GM11168 (cell line): ENCODE data around the gene OCRL.
"Not testable (repeated sequence)": the region's sequence is repeated elsewhere in the genome, so short reads cannot be mapped to it uniquely, and the experiment has no call there.

Experiments
- in situ Hi-C: fragments of 300-500 bp; cut with MboI; formaldehyde crosslinking; loops from one replicate; pipeline ENCODE4 v1.12.0; 2022; ENCODE audit warnings: low sequenced_read_pairs; ENCODE audit not compliant: unreplicated experiment

OCRL gene

DNA sequence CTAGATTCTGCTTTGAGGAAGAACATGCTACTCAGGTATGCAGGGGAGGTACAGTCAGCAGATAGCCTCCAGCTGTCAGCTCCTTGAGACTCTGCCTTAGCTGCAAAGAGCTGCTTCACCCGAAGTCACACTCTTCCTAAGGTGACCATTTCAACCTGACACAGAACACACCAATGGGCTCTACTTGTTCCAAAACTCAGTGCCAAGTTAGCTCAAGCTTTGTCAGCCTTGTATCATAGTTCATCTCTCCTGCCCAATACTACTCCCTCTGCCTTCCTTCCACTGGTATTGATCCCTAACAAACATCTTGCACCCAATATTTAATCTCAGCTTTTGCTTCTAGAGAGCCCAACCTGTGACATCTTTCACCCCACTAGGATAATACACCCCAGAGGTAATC lies 8.9 kb upstream of the OCRL start:
- in situ Hi-C loops = no loop called here

DNA sequence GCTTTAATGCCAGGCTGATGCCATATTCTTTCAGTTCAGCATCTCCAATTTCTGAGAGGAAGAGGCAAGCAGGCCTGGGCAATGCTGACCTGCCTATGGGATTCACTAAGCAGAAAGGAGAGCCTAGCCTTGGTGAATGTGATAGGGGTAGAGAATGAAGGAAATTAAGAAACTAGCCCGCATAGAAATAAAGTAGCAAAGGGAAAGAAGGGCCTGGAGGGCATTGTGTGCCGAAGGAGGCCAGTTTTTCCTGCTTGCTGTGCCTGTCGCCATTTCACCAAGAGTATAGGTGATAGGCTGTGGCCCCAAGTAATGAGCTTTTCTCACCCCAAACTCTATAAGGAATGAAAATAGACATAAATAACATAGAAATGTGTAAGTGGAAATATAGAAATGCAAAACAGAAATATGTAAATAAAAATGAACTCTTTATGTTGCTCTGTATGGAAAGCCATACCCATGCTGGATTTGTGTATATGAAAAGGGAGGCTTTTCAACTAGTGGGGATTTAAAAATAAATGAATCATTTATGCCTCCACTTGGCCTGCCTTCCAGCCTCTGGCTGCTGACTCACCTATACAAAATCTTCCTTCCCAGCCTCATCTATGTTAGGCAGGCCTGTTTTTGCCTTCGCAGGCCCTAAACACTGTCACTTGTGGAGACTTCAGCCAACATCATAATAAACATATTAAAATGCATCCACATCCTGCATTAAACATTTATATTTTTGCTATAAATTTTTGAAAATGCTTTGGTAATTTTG lies 5.1 kb upstream of the OCRL start:
- in situ Hi-C loops = no loop called here

- in situ Hi-C loops = no loop called here
These were observed 694 bp downstream of the OCRL start for GRCh38 chrX:129540722-129541184.

GRCh38 chrX:129544780-129545179 lies 4.7 kb downstream of the OCRL start:
- in situ Hi-C loops = no loop called here

DNA sequence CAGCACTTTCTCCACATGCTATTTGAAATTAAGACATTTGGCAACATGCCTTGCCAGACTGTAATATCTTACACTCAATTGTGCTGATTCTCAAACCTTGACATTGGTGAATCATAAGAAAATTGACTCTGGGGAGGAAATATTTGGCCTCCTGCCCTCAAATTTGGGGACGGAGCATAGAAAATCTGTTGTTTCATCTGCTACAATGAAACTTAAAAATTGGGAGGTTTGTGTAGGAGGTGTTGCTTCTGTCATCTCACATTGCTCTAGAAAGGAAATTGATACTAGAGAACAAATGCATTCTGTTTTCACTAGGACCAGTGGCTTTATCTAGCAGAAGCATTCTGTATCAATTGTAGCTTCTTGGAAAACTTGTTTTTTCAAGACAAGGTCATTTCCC lies 5.3 kb downstream of the OCRL start:
- in situ Hi-C loops = no loop called here

DNA sequence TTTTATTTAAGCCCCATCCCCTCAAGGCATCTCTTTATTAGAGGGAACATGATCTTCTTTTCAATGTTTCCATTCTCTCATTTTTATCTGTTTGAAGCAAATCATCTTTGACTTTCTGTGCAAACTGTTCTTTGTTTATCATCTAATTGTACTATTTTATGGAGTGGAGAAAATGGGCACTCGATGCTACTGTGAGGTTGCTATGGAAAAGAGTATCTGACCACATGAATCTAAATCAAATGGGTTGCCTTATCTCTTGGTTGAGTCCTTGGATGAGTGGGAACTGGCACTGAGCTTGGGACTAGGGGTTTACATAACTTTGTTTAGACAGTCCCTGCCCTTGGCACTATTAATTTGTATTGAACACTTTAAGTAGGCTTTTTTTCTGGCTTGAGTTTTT lies 9.1 kb downstream of the OCRL start:
- in situ Hi-C loops = no loop called here

DNA sequence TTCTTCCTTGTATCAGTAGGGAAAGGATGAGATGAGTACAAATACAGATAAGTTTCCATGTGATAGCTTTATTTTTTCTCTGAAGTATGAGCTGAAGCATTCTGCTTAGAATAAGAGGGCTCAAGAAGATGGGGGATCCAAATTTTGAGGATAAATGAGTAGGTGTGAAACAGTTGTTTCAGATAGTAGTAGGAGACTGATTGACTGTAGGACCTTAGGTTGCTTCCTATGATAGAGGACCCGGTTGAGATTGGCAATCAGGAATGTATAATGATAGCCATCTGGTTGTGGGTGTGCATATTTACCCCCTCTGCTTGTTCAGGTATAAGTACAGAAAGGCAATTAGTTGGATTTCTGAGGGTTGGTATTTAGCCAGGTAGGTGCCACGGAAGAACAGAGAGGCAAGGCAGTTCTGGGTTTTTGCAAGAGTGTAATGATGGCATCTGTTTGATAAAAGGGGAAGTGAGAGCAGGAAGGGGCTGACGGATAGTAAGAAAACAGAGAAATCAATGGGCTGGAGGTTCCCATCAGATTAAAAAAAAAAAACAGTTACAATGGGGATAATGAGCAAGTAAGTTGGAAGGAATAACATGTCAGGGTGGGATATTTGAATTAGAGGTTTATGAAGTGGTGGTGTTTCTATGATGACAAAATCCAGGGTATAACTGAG lies 13.7 kb downstream of the OCRL start:
- in situ Hi-C loops = no loop called here

DNA sequence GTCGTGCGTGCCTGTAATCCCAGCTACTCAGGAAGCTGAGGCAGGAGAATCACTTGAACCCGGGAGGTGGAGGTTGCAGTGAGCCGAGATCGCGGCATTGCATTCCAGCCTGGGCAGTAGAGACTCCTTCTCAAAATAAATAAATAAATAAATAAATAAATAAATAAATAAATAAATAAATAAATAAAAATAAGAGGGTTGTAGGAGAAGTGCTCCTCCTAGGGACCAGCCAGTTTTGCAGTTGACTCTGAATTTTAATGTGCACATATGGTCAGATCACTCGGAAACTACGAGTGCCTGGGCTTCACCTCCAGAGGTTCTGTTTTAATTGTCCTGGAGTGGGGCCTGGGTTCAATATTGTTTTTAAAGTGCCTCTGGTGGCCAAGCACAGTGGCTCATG lies 14.8 kb downstream of the OCRL start:
- in situ Hi-C loops = not testable (repeated sequence)

DNA sequence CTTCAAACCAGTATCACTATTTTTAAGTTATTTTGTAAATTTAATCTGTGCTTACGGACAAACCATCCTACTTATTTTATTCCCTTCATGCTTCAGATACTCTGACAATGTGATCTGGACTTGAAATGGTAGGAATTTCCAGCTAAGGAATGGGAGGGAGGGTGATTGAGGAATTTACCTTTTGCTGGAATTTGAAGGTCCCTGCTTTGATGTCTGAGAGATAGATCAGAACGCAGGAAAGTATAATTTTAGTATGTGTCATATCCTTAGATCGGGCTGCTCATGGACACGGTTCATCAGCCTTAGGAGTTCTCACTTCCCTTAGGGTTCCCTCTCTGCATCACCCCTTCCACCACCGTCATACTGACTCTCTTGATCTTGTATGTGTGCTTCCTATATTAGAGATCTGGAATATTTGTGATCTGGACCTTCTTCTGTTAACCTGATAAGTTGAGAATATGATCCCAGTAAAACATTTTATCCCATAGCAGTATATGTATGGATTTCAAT lies 16.8 kb downstream of the OCRL start:
- in situ Hi-C loops = no loop called here

GRCh38 chrX:129557844-129558480 lies 17.9 kb downstream of the OCRL start:
- in situ Hi-C loops = no loop called here

DNA sequence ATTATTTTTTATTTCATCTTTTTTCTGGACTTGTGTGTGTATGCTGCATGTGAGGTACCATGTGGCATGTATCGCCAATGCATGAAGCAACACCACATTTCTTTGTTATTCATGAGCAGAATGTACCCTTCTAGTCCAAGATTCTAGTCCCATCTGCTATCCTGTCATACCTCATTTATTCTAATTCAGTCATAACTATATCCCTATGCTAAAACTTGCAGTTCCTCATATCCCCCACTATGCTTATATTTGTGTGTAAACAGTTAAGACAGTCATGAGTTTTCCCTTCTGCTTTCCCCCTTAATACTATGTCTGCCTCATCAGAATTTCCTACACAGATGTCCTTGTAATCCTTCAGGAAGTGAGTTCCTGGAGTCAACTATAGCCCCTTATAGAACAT lies 19.7 kb downstream of the OCRL start:
- in situ Hi-C loops = no loop called here

DNA sequence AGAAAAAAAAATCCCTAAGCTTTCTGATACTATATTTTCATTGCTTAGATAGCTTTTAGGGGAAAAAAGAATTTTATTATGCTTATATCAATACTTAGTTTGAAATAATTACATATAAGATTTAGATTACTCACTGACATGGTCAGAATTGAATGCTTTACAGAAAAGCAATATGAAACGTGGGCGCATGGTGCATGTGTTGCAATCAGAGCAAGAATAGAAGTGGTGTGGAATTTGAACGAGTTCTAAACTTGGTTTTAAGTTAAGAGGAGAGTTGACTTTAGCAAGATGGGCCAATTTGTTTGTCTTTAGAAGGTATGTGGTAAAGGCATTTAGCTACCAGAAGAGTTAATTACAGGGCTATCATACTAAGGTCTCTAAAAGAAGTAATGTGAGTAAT lies 21.4 kb downstream of the OCRL start:
- in situ Hi-C loops = no loop called here

GRCh38 chrX:129564345-129564744 lies 24.3 kb downstream of the OCRL start:
- in situ Hi-C loops = not testable (repeated sequence)

- in situ Hi-C loops = no loop called here
These were observed 25.1 kb downstream of the OCRL start for GRCh38 chrX:129565046-129565650.

- in situ Hi-C loops = no loop called here
These were observed 26.0 kb downstream of the OCRL start for GRCh38 chrX:129566073-129566472.

- in situ Hi-C loops = no loop called here
These were observed 28.3 kb downstream of the OCRL start for GRCh38 chrX:129568349-129568748.

DNA sequence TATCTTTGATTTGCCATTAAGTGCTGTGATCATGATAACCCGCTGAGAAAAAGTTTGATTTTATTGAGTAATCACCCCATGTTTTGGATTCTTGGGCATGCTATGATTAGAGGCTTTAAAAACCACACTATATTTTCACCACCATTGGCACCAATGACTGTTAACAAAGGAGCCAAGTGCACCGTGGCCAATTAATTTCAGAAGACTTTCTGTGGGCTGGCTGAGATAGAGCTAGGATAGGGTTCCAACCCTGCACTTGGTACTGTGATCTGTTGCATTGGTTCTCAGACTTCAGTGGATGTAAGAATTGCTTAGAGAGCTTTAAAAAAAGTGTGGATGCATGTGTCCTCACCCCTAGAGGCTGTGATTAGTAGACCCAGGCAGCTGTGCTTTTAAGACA lies 32.4 kb downstream of the OCRL start:
- in situ Hi-C loops = no loop called here

DNA sequence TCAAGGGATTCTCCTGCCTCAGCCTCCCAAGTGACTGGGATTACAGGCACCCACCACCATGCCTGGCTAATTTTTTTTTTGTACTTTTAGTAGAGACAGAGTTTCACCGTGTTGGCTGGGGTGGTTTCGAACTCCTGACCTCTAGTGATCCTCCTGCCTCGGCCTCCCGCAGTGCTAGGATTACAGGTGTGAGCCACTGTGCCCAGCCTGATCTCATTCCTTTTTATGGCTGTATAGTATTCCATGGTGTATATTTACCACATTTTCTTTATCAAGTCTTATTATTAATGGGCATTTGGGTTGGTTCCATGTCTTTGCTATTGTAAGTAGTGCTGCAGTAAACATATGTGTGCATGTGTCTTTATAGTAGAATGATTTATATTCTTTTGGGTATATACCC lies 33.6 kb downstream of the OCRL start:
- in situ Hi-C loops = not testable (repeated sequence)

DNA sequence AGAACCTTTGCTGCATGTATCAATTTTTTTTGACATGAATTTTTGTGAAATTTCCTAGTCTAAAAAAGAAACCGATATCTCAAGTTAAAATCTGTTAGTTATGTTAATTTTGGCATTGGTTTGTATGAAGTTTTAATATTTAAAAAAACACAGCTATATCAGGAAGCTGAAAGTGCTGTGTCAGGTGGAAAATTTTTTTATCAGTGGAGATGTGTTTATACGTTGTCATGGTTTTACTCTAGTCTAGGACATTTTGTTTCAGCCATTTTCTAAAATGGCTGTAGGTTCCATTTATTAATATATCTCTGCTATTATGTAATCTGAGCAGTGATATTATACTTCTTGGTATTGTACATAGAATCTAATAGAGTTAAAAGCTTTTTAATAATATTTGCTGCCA lies 34.2 kb downstream of the OCRL start:
- in situ Hi-C loops = no loop called here

DNA sequence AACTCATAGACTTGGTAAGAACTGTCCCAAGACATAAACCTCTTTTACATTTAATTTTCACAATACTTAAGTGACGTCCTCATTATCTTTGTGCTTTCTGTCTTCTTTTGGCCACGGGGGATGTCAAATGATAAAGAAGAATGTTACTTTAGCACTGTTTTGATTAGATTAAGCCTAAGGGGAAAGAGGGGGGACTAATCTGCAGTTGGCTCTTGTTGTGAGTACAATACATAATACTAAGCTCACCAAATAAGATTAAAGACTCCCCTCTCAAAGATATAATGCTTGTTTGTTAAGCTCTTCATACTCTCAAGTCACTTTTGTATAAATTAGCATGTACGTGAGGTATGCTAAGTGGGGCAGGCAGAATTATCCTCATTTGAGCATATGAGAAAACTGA lies 36.5 kb downstream of the OCRL start:
- in situ Hi-C loops = no loop called here

GRCh38 chrX:129577473-129577872 lies 37.4 kb downstream of the OCRL start:
- in situ Hi-C loops = no loop called here
